HepG2 (cell line): ENCODE results near the gene BICRAL. TPM values are rescaled to one million over a fixed set of nuclear protein-coding genes. Genes with fewer than 3 reads are reported as not detected.

Experiments used
- ARID2 ChIP-seq: sonication (generic); formaldehyde crosslinking; IDR thresholded peaks from 2 replicates; pipeline ENCODE4 v1.8.1; 2022; ENCODE audit warnings: mild to moderate bottlenecking, missing genetic modification reagents, borderline replicate concordance
- CENPBD1 ChIP-seq: sonication (generic); formaldehyde crosslinking; IDR thresholded peaks from 2 replicates; pipeline ENCODE4 v1.8.0; 2022; ENCODE audit warnings: missing genetic modification reagents, low read depth, mild to moderate bottlenecking, borderline replicate concordance
- E2F2 ChIP-seq: sonication (generic); formaldehyde crosslinking; IDR thresholded peaks from 2 replicates; pipeline ENCODE4 v1.4.0; 2020; ENCODE audit warnings: missing genetic modification reagents, borderline replicate concordance
- EEA1 ChIP-seq: sonication (generic); formaldehyde crosslinking; IDR thresholded peaks from 2 replicates; pipeline ENCODE4 v1.5.1; 2020; ENCODE audit warnings: mild to moderate bottlenecking, missing genetic modification reagents, borderline replicate concordance
- ELF4 ChIP-seq: sonication (generic); formaldehyde crosslinking; IDR thresholded peaks from 2 replicates; pipeline ENCODE4 v1.5.0; 2020; ENCODE audit warnings: missing genetic modification reagents, mild to moderate bottlenecking, moderate library complexity, borderline replicate concordance
- HCFC1 ChIP-seq: fragments of 150-350 bp; IDR thresholded peaks from 2 replicates; pipeline ENCODE4 v1.6.1; 2014; ENCODE audit warnings: low read depth, low read length
- HNRNPK ChIP-seq: fragments of 200-400 bp; formaldehyde crosslinking; IDR thresholded peaks from 2 replicates; pipeline ENCODE4 v1.6.1; 2018; ENCODE audit warnings: low read length, low read depth, moderate library complexity, mild to moderate bottlenecking; ENCODE audit not compliant: poor library complexity, severe bottlenecking
- MTERF4 ChIP-seq: sonication (generic); formaldehyde crosslinking; IDR thresholded peaks from 2 replicates; pipeline ENCODE4 v1.8.0; 2023; ENCODE audit warnings: mild to moderate bottlenecking, missing genetic modification reagents
- MXI1 ChIP-seq: IDR thresholded peaks from 3 replicates; pipeline ENCODE4 v1.6.1; 2012; ENCODE audit warnings: low read depth, low read length, inconsistent platforms, borderline replicate concordance
- REXO4 ChIP-seq: sonication (generic); formaldehyde crosslinking; IDR thresholded peaks from 2 replicates; pipeline ENCODE4 v1.8.0; 2022; ENCODE audit warnings: missing genetic modification reagents, mild to moderate bottlenecking, borderline replicate concordance
- SALL1 ChIP-seq: sonication (generic); formaldehyde crosslinking; IDR thresholded peaks from 2 replicates; pipeline ENCODE4 v1.8.0; 2022; ENCODE audit warnings: mild to moderate bottlenecking, missing genetic modification reagents
- TFAP4 ChIP-seq: sonication (generic); IDR thresholded peaks from 2 replicates; pipeline ENCODE4 v1.6.1; 2016; ENCODE audit warnings: low read depth, borderline replicate concordance
- ZBED4 ChIP-seq: sonication (generic); formaldehyde crosslinking; IDR thresholded peaks from 2 replicates; pipeline ENCODE4 v1.4.0; 2020; ENCODE audit warnings: missing genetic modification reagents, borderline replicate concordance
- ZNF232 ChIP-seq: sonication (generic); formaldehyde crosslinking; IDR thresholded peaks from 2 replicates; pipeline ENCODE4 v1.4.0; 2020; ENCODE audit warnings: missing genetic modification reagents, borderline replicate concordance
- ZNF343 ChIP-seq: sonication (generic); formaldehyde crosslinking; IDR thresholded peaks from 2 replicates; pipeline ENCODE4 v1.4.0; 2020; ENCODE audit warnings: mild to moderate bottlenecking, missing genetic modification reagents
- ZNF605 ChIP-seq: sonication (generic); formaldehyde crosslinking; IDR thresholded peaks from 2 replicates; pipeline ENCODE4 v1.8.0; 2022; ENCODE audit warnings: mild to moderate bottlenecking, missing genetic modification reagents
- ZNF740 ChIP-seq: sonication (generic); formaldehyde crosslinking; IDR thresholded peaks from 2 replicates; pipeline ENCODE4 v1.4.0; 2020; ENCODE audit warnings: missing genetic modification reagents
- ZNF775 ChIP-seq: sonication (generic); formaldehyde crosslinking; IDR thresholded peaks from 2 replicates; pipeline ENCODE4 v1.4.0; 2020; ENCODE audit warnings: missing genetic modification reagents, mild to moderate bottlenecking, moderate library complexity, borderline replicate concordance
- ZNF879 ChIP-seq: sonication (generic); formaldehyde crosslinking; IDR thresholded peaks from 2 replicates; pipeline ENCODE4 v1.8.1; 2023; ENCODE audit warnings: missing genetic modification reagents
- polyA plus RNA-seq, 8 experiments: library from polyadenylated mRNA; depleted of rRNA in 3 of 8; stranded (reverse) in 7 of 8; unstranded in 1 of 8; fragments of >200 nt; fragmentation: Illumina TruSeq in 4 of 8; extraction: Trizol in 4 of 8; gene quantifications; 2 replicates each; pipeline versions ENCODE4 v1.2.1 to v1.2.3, GENCODE V29; 2011 to 2016; ENCODE audit warnings: low read depth in 4 of 8, missing spikeins in 1 of 8, mixed read lengths in 1 of 8; ENCODE audit not compliant: insufficient read depth in 1 of 8
- total RNA-seq, 5 experiments: library from RNA; depleted of rRNA; stranded (reverse); fragments of >200 nt; fragmentation: Illumina TruSeq; extraction: Trizol; gene quantifications; 2 replicates each; pipeline ENCODE4 v1.2.3, GENCODE V29; 2016; ENCODE audit warnings: low read depth in 1 of 5
- TF ChIP-seq, protein P1 (sequence below): IDR thresholded peaks from 2 replicates; pipeline ENCODE4 v1.6.1; 2016; ENCODE audit warnings: missing genetic modification reagents, missing compliant biosample characterization
- TF ChIP-seq, protein P2 (sequence below): sonication (generic); formaldehyde crosslinking; IDR thresholded peaks from 2 replicates; pipeline ENCODE4 v1.8.1; 2023; ENCODE audit warnings: missing genetic modification reagents, mild to moderate bottlenecking, borderline replicate concordance

The BICRAL gene
- total and polyA plus RNA-seq, 2 of the 13 experiments (the other 11 are each of a cell fraction or from before 2014, with no cell fraction given): 5.0 to 13.5 TPM

DNA sequence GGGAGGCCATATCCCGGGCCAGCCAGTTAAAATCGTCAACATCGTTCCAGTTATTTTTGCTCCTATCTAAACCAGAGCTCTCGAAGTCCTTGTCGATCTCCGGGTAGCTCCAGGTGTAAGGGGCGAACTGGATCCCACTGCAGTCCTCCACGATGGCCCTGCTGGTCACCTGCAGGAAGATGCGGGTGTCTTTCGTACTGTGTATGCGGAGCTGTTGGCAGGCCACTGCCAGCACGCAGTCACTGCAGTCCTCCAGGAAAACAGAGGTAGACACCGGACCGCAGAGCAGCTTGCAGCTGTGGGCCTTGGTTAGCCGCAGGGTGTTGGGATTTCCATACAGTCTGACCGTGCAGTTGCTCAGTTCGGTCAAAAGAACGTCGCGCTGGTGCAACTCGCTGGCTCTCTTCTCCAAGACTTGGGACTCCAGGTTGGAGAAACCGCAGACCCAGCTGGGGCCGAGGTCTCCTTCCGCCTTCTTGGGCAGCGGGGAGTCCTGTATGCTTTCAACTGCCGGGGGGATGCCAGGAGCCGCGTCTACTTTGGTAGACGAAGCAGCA, 36.7 kb upstream of the BICRAL start (continued):
- TF ChIP-seq, protein P1, sequence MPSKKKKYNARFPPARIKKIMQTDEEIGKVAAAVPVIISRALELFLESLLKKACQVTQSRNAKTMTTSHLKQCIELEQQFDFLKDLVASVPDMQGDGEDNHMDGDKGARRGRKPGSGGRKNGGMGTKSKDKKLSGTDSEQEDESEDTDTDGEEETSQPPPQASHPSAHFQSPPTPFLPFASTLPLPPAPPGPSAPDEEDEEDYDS (CRISPR knock-in tag): peak; percentile 19; the same call in 1 of the 2 replicates
- TF ChIP-seq ZNF232 (CRISPR knock-in tag) (no peak), ZNF775 (CRISPR knock-in tag) (no peak), REXO4 (CRISPR knock-in tag) (no peak), ZNF740 (CRISPR knock-in tag) (no peak), ARID2 (no peak), TFAP4 (no peak), ELF4 (CRISPR knock-in tag) (no peak), ZNF343 (no peak), EEA1 (no peak), MXI1 (no peak), ZBED4 (CRISPR knock-in tag) (no peak), ZNF605 (CRISPR knock-in tag) (no peak), E2F2 (CRISPR knock-in tag) (no peak), MTERF4 (peak; percentile 32; the same call in 1 of the 2 replicates), HCFC1 (no peak), CENPBD1 (CRISPR knock-in tag) (no peak), SALL1 (CRISPR knock-in tag) (peak; percentile 27; the same call in 1 of the 2 replicates), ZNF879 (CRISPR knock-in tag) (no peak), HNRNPK (no peak)
- TF ChIP-seq, protein P2, sequence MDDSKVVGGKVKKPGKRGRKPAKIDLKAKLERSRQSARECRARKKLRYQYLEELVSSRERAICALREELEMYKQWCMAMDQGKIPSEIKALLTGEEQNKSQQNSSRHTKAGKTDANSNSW (CRISPR knock-in tag): no peak
